HepG2 (cell line): ENCODE data around the gene CPOX.

Experiments used
- ESRRA ChIP-seq: sonication (generic); formaldehyde crosslinking; IDR thresholded peaks from 2 replicates; pipeline ENCODE4 v1.5.1; 2020; ENCODE audit warnings: mild to moderate bottlenecking, low read depth, missing genetic modification reagents
- NCOR1 ChIP-seq: fragments of 200-600 bp; sonication (generic); IDR thresholded peaks from 2 replicates; pipeline ENCODE4 v1.7.0; 2017; ENCODE audit warnings: antibody characterized with exemption, low read length, borderline replicate concordance
- TF ChIP-seq, protein P1 (sequence below): sonication (generic); formaldehyde crosslinking; conservative IDR thresholded peaks from 2 replicates; pipeline ENCODE4 v1.4.0; 2020; ENCODE audit warnings: missing genetic modification reagents

DNA sequence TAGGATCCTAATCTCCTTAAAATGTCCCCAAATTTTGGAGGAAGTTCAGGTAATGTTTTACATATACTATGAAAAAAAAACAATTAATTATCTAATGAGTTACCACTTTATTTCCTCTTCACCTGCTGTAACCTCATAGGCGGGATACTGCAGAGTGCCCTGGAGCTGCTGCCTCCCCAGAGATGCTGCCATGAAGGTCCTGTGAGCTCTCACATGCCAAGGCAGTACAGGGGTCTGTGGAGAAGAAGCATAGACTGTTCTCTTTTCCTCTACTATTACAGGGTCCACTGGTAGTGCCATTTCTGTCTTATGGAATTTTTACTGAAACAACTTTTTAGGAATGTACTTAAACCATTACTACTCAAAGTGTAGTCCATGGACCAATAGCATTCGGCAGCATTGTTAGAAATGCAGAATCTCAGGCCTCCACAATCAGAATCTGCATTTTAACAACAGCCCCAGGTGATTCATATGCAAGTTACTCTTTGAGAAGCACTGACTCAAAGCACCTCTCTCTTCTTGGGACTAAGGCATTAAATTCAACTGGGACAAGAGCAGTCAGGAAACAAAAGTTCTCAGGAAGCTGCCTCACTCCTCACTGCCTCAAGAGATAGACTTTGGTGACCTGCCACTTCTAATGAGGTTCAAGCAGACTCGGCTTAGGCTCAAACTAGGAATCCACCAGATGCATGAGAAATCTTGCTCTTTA lies 30.3 kb upstream of the CPOX start:
- TF ChIP-seq, protein P1, sequence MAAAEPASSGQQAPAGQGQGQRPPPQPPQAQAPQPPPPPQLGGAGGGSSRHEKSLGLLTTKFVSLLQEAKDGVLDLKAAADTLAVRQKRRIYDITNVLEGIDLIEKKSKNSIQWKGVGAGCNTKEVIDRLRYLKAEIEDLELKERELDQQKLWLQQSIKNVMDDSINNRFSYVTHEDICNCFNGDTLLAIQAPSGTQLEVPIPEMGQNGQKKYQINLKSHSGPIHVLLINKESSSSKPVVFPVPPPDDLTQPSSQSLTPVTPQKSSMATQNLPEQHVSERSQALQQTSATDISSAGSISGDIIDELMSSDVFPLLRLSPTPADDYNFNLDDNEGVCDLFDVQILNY, result no peak
- TF ChIP-seq ESRRA (CRISPR knock-in tag), result no peak
- no peak for TF ChIP-seq NCOR1
